Measurements from ENCODE around the gene CACNA2D4.
A peak's percentile ranks its signal among the peaks of the same experiment; 100 is the strongest.

CACNA2D4 gene

GRCh38 chr12:1917172-1918070, 1.0 kb downstream of the CACNA2D4 start:
- DNase-seq: no peak

- no peak for DNase-seq
These were observed 1.9 kb downstream of the CACNA2D4 start for GRCh38 chr12:1916371-1917171.

DNA sequence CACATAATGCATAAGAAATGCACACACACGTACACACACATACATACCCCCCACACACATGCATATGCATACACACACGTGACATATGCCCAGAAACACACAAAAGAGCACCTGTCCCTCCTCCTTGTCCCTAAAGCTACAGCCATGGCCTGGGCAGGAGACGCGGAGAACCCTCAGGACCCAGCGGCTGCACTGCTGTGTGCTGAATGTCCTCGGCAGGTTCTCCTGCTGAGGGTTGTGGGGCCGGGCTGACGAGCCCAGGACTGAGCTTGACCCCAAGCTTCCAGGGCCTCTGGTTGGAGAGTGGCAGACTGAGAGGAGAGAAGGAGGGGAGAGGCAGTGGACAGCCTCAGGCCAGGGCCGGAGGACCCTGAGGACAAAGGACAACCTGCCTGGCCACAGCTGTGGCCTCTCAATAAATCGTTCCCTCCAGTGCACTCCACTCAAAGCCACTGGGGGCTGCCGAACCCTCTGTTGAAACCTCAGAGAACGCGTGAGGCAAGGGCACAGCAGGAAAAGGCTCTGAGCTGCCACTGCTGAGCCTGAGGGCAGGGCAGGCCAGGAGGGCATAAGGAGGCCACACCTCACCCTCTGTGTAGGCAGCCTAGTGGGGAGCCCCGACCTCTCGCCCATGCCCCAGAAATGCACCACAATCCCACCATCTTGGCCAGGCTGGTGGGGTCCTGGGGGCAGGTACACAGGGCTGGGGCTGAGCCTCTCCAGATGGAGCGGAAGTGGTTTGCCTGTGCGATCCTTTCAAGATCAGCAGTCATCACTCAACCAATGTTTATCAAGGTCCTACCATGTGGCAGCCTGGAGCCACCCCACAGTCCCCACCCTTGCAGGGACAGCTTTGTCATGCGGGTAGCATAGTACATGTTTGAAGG, 3.1 kb downstream of the CACNA2D4 start:
- peak; percentile 18 to 21 for DNase-seq

GRCh38 chr12:1914114-1914911, 4.1 kb downstream of the CACNA2D4 start:
- DNase-seq: no peak

DNA sequence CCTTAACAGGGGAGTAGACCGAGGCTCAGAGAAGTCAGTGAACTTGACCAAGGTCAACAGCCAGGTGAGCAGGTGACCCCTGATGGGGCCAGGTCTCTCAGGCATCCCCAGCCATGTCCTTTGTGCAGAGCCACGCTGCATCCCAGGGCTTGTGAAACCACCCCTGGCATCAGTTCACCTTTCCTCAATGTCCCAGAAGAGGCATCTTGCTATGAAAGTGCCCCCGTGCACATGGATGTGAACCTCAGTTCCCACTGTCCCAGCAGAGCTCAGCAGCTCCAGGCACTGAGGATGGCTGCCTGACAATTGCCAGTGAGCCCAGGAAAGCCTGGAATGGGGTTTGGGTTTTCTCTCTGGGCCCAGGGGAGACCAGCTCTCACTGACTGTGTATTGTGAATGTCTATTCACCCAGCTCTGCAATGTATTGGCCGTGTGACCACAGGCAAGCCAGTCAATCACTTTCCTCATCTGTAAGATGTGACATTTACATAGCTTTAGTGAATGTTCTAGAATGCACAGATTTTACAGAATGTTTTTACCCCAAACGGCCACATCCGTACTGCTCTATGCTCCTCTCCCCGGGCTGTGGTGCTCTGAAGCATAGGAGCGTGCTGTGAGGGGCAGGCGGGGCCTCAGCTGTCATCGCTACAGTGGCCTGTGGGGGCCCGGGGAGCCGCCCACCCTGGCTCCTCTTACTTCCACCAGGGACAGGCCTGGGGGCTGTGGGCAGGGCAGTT, 4.9 kb downstream of the CACNA2D4 start:
- DNase-seq: peak in 1 of 2 experiments; percentile 0

GRCh38 chr12:1912580-1913376, 5.7 kb downstream of the CACNA2D4 start:
- no peak for DNase-seq

GRCh38 chr12:1911598-1912575, 6.6 kb downstream of the CACNA2D4 start:
- DNase-seq: no peak

GRCh38 chr12:1910468-1910867, 8.0 kb downstream of the CACNA2D4 start:
- no peak for DNase-seq

GRCh38 chr12:1908758-1909157, 9.7 kb downstream of the CACNA2D4 start:
- DNase-seq: no peak

- peak; percentile 15 to 22 for DNase-seq
These were observed 10.5 kb downstream of the CACNA2D4 start for GRCh38 chr12:1907652-1908611.

DNA sequence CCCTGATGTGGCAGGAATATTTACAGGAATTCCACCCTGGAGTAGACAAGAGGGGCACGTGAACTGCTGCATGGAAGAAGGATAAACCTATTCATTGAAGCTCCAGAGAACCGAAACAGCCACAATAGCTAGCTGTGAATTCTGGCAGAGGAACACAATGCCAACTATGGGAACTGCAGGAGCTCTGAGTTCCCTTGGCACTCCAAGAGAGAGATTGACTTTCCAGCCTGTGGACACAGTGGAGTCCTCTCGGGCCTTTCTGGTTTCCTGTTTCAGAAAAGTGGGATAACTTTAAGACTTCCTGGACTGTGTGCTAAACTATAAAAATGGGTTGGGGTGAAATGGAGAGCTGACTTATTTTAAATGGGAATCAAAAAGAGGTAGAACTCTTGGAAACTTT, 11.9 kb downstream of the CACNA2D4 start:
- no peak for DNase-seq

DNA sequence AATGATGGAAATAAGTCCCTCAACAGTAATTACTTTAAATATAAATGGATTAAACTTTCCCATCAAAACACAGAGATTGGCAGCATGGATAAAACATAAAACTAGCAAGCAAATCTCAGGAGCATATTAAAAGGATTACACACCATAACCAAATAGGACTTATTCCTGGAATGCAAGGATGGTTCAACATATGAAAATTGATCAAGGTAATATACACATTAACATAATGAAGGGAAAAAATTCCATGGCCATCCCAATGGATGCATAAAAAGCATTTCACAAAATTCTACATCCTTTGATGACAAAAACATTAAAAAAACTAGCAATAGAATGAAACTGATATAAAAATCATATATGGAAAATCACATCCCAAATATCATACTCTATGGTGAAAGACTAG, 13.6 kb downstream of the CACNA2D4 start:
- no peak for DNase-seq

- no peak for DNase-seq
These were observed 21.5 kb downstream of the CACNA2D4 start for GRCh38 chr12:1896964-1897363.

DNA sequence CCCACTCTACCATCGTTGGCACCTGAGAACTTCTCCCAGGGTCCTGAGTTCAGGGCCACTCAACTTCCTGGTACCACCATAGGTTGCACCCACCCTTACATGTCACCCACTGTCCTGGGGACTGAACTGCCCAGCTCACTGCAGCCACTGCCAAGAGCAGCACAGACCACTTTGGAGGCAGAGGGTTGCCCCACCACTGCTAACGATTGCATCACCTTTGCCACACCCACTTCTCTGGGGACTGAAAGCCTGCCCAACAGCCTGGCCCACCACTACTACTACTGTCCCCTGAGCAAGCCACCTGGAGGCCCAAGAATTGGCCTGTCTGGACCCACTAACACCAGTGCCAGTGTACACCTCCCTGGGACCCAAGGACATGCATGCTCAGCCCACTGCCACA, 27.6 kb downstream of the CACNA2D4 start:
- DNase-seq: no peak

DNA sequence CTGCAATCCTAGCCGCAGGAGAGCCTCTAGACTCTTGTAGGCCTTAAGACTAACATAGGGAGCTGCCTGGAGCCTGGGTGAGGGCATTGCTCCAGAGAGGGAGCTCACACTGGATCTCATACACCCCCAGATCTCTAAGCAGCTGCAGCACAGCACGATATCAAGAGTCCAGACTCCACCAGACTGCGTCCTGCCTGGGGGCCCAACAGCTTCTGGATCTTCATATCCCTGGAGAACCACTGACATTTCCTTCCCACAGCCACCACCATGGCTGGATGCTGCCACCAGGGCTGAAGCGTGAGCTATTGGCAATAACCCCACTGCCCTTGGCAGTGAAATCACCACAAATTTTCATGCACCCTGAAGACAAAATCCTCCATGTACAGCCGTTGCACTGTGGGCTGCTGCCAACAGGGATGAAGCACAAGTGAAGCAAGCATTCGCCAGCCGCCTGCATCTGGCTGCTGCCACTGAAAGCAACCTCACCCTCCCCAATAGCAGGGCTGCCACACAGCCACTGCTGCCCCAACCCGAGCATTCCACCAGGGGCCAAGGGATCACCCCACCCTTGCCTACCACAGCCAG, 28.2 kb downstream of the CACNA2D4 start:
- no peak for DNase-seq

GRCh38 chr12:1888923-1889322, 29.5 kb downstream of the CACNA2D4 start:
- no peak for DNase-seq

GRCh38 chr12:1886396-1887008, 31.9 kb downstream of the CACNA2D4 start:
- no peak for DNase-seq
